ENCODE data around the gene DNAH3.

The DNAH3 gene

GRCh38 chr16:21185659-21186325 lies 35.1 kb upstream of the DNAH3 start:
- TF ChIP-seq, protein P1, sequence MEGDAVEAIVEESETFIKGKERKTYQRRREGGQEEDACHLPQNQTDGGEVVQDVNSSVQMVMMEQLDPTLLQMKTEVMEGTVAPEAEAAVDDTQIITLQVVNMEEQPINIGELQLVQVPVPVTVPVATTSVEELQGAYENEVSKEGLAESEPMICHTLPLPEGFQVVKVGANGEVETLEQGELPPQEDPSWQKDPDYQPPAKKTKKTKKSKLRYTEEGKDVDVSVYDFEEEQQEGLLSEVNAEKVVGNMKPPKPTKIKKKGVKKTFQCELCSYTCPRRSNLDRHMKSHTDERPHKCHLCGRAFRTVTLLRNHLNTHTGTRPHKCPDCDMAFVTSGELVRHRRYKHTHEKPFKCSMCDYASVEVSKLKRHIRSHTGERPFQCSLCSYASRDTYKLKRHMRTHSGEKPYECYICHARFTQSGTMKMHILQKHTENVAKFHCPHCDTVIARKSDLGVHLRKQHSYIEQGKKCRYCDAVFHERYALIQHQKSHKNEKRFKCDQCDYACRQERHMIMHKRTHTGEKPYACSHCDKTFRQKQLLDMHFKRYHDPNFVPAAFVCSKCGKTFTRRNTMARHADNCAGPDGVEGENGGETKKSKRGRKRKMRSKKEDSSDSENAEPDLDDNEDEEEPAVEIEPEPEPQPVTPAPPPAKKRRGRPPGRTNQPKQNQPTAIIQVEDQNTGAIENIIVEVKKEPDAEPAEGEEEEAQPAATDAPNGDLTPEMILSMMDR (IDR thresholded peaks at IDR 0.05; ENCODE audit: low read depth, low read length), result no peak
- no peak for TF ChIP-seq MYC (IDR thresholded peaks at IDR 0.05; ENCODE audit: low read depth, low read length)
- TF ChIP-seq POLR2A (IDR thresholded peaks at IDR 0.05; ENCODE audit: extremely low read depth, insufficient read length), result no peak
- TF ChIP-seq, protein P2, sequence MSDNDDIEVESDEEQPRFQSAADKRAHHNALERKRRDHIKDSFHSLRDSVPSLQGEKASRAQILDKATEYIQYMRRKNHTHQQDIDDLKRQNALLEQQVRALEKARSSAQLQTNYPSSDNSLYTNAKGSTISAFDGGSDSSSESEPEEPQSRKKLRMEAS (IDR thresholded peaks at IDR 0.05; ENCODE audit: low read depth, low read length), result no peak
- DNase-seq (ENCODE audit: low read depth), result no peak
- H3K4me3 ChIP-seq (ENCODE audit: low read depth, low read length), result no peak overlapping the region

DNA sequence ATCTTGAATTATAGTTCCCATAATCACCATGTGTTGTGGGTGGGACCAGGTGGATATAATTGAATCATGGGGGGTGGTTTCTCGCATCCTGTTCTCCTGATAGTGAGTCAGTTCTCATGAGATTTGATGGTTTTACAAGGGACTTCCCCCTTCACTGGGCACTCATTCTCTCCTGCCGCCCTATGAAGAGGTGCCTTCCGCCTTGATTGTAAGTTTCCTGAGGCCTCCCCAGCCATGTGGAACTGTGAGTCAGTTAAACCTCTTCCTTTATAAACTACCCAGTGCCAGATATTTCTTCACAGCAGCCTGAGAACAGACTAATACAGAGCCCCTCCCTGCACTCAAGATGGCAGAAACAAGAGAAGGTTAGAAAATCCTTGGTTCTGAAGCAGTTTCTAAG lies 34.2 kb upstream of the DNAH3 start:
- no peak overlapping the region for H3K4me3 ChIP-seq (ENCODE audit: low read depth, low read length)
- TF ChIP-seq, protein P1 (IDR thresholded peaks at IDR 0.05; ENCODE audit: low read depth, low read length), result no peak
- TF ChIP-seq MYC (IDR thresholded peaks at IDR 0.05; ENCODE audit: low read depth, low read length), result no peak
- no peak for TF ChIP-seq POLR2A (IDR thresholded peaks at IDR 0.05; ENCODE audit: extremely low read depth, insufficient read length)
- TF ChIP-seq, protein P2 (IDR thresholded peaks at IDR 0.05; ENCODE audit: low read depth, low read length), result no peak
- peak; percentile 60 for DNase-seq (ENCODE audit: low read depth)

- TF ChIP-seq, protein P2 (IDR thresholded peaks at IDR 0.05; ENCODE audit: low read depth, low read length), result no peak
- TF ChIP-seq, protein P1 (IDR thresholded peaks at IDR 0.05; ENCODE audit: low read depth, low read length), result no peak
- no peak for TF ChIP-seq POLR2A (IDR thresholded peaks at IDR 0.05; ENCODE audit: extremely low read depth, insufficient read length)
- no peak for TF ChIP-seq MYC (IDR thresholded peaks at IDR 0.05; ENCODE audit: low read depth, low read length)
- no peak overlapping the region for H3K4me3 ChIP-seq (ENCODE audit: low read depth, low read length)
- no peak for DNase-seq (ENCODE audit: low read depth)
Measured at GRCh38 chr16:21183995-21184394, 33.3 kb upstream of the DNAH3 start.

DNA sequence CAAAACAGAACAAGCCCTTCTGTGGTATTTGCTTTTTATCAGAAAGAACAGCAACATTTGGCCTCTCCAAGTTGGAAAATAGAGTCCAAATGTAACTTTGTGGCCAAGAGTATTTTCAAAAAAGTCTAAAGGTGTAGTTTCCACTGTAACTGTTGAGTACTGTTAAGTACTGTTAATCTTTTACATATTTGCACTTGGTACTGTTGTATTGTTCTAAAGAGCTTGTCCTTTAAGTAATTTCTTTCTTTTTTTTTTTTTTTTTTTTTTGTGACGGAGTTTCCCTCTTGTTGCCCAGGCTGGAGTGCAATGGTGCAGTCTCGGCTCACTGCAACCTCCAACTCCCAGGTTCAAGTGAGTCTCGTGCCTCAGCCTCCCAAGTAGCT lies 29.3 kb upstream of the DNAH3 start:
- TF ChIP-seq, protein P2 (IDR thresholded peaks at IDR 0.05; ENCODE audit: low read depth, low read length), result no peak
- TF ChIP-seq POLR2A (IDR thresholded peaks at IDR 0.05; ENCODE audit: extremely low read depth, insufficient read length) (no peak), MYC (IDR thresholded peaks at IDR 0.05; ENCODE audit: low read depth, low read length) (no peak)
- TF ChIP-seq, protein P1 (IDR thresholded peaks at IDR 0.05; ENCODE audit: low read depth, low read length), result no peak
- H3K4me3 ChIP-seq (ENCODE audit: low read depth, low read length), result no peak overlapping the region
- no peak for DNase-seq (ENCODE audit: low read depth)

DNA sequence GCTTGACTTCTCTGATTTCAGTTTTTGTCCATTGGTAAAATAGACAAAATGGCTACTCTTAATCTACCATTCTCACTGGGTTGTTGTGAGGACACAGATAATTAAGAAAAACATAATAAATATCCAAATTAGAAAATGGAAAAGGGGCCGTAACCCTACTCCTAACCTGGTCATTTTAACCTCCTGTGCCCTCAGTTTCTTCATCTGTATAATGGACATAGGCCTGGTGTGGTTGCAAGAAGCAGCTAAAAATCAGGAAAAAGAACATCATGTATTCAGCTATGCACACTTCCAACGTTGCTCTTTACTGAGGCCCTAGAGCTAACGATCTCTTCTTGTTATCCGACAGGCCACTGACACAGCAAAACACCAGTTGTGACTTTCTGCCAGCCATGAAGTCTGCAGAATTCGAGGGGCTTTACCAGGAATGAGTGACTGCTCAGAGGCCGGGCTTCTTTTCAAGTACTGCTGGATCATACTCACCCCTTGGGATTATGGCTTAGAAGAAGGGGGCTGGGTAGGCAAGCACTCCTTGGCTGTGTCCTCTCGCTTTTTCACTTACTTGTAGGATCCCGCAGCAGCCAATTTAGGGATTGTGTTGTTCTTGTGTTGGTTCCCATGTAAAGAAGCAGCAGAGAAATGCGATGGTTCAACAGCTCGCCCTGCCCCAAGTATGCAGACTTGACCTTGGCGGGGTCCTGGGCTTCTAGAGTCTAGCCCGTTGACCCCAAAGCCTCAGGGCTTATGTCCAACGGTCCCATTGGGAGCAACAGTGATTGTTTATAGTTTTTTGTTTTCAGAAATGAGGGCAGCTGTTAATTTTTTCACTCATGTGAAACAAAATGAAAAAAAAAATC lies 28.7 kb upstream of the DNAH3 start:
- TF ChIP-seq MYC (IDR thresholded peaks at IDR 0.05; ENCODE audit: low read depth, low read length) (no peak), POLR2A (IDR thresholded peaks at IDR 0.05; ENCODE audit: extremely low read depth, insufficient read length) (no peak)
- TF ChIP-seq, protein P2 (IDR thresholded peaks at IDR 0.05; ENCODE audit: low read depth, low read length), result no peak
- TF ChIP-seq, protein P1 (IDR thresholded peaks at IDR 0.05; ENCODE audit: low read depth, low read length), result no peak
- no peak for DNase-seq (ENCODE audit: low read depth)
- no peak overlapping the region for H3K4me3 ChIP-seq (ENCODE audit: low read depth, low read length)

Measured in NB4 (cell line).